Measurements from ENCODE around the gene COX8A. TPM values are rescaled to one million over a fixed set of nuclear protein-coding genes. Genes with fewer than 3 reads are reported as not detected.
A peak's percentile ranks its signal among the peaks of the same experiment; 100 is the strongest.

The COX8A gene
- polyA plus RNA-seq, 2 of the 4 experiments (the other 2 are of a cell fraction): 312 to 794 TPM

GRCh38 chr11:64007629-64008282, 33.3 kb downstream of the COX8A start:
- POLR2A ChIA-PET: interaction anchor here (0.5 to 1.2 kb wide), 7 partner anchors 9 to 1880 kb away, joined by 3 to 6 read pairs (median 3); partner anchors contain the start of gene FIBP
- Histone ChIP-seq H3K4me1 (peaks cover 46% of the 10 kb centered on the region), H3K9me3 (0 out of 3 replicates have a peak, but pooled peaks cover 3% of the 10 kb centered on the region), H3K4me2 (peak overlapping the region; percentile 95), H3K27ac (peak overlapping the region; percentile 74 to 83), H3K4me3 (peak overlapping the region; percentile 42)
- peak; percentile 67 to 82 for ATAC-seq
- peak; percentile 86 for DNase-seq (ENCODE audit: low read depth in 1 of 2, low spot score in 1 of 2)
- TF ChIP-seq CBX8 (IDR thresholded peaks at IDR 0.05) (no peak), CHD2 (IDR thresholded peaks at IDR 0.05; ENCODE audit: low read length, partially characterized antibody) (no peak), HOXB5 (CRISPR knock-in tag; IDR thresholded peaks at IDR 0.05) (no peak), CEBPB (IDR thresholded peaks at IDR 0.05) (no peak), RARB (CRISPR knock-in tag; IDR thresholded peaks at IDR 0.05) (no peak), MAFK (IDR thresholded peaks at IDR 0.05; ENCODE audit: partially characterized antibody) (no peak), RCOR1 (IDR thresholded peaks at IDR 0.05; ENCODE audit: low read depth, low read length) (no peak), RFX5 (IDR thresholded peaks at IDR 0.05) (no peak), BHLHE40 (IDR thresholded peaks at IDR 0.05; ENCODE audit: low read depth, low read length) (peak; percentile 69), GATA3 (IDR thresholded peaks at IDR 0.05; ENCODE audit: borderline replicate concordance) (no peak), ELK1 (IDR thresholded peaks at IDR 0.05; ENCODE audit: low read depth, low read length) (no peak), ZSCAN20 (CRISPR knock-in tag; IDR thresholded peaks at IDR 0.05) (no peak), ZFP36 (IDR thresholded peaks at IDR 0.05; ENCODE audit: borderline replicate concordance, partially characterized antibody) (no peak), ZC3H11A (IDR thresholded peaks at IDR 0.05) (no peak), MAX (IDR thresholded peaks at IDR 0.05) (peak; percentile 26; the same call in 1 of the 2 replicates), EP300 (IDR thresholded peaks at IDR 0.05) (no peak), FOSB (CRISPR knock-in tag; IDR thresholded peaks at IDR 0.05) (no peak), MYC (IDR thresholded peaks at IDR 0.05; ENCODE audit: borderline replicate concordance, low read length) (no peak), POLR2AphosphoS2 (conservative IDR thresholded peaks at IDR 0.05; ENCODE audit: low read length) (no peak), REST (IDR thresholded peaks at IDR 0.05) (no peak), KDM1A (IDR thresholded peaks at IDR 0.05; ENCODE audit: low read depth) (no peak), FOSL2 (IDR thresholded peaks at IDR 0.05) (no peak), FOSL2 (CRISPR knock-in tag; IDR thresholded peaks at IDR 0.05) (no peak), MAZ (IDR thresholded peaks at IDR 0.05; ENCODE audit: borderline replicate concordance, low read depth, low read length) (no peak), ATOH8 (CRISPR knock-in tag; IDR thresholded peaks at IDR 0.05; ENCODE audit: low read depth) (no peak), HDAC2 (IDR thresholded peaks at IDR 0.05) (no peak), JUNB (IDR thresholded peaks at IDR 0.05) (no peak), CBX2 (IDR thresholded peaks at IDR 0.05; ENCODE audit: borderline replicate concordance, low read depth) (no peak), RNF2 (IDR thresholded peaks at IDR 0.05; ENCODE audit: borderline replicate concordance, low read depth) (no peak)
- TF ChIP-seq, protein P1, sequence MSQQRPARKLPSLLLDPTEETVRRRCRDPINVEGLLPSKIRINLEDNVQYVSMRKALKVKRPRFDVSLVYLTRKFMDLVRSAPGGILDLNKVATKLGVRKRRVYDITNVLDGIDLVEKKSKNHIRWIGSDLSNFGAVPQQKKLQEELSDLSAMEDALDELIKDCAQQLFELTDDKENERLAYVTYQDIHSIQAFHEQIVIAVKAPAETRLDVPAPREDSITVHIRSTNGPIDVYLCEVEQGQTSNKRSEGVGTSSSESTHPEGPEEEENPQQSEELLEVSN (IDR thresholded peaks at IDR 0.05; ENCODE audit: borderline replicate concordance, low read depth): 0 out of 2 replicates have a peak, but pooled peaks have one; percentile 12
- TF ChIP-seq, protein P2, sequence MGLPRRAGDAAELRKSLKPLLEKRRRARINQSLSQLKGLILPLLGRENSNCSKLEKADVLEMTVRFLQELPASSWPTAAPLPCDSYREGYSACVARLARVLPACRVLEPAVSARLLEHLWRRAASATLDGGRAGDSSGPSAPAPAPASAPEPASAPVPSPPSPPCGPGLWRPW (IDR thresholded peaks at IDR 0.05): no peak
- TF ChIP-seq, protein P3, sequence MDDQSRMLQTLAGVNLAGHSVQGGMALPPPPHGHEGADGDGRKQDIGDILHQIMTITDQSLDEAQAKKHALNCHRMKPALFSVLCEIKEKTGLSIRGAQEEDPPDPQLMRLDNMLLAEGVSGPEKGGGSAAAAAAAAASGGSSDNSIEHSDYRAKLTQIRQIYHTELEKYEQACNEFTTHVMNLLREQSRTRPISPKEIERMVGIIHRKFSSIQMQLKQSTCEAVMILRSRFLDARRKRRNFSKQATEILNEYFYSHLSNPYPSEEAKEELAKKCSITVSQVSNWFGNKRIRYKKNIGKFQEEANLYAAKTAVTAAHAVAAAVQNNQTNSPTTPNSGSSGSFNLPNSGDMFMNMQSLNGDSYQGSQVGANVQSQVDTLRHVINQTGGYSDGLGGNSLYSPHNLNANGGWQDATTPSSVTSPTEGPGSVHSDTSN (IDR thresholded peaks at IDR 0.05): 0 out of 2 replicates have a peak, but pooled peaks have one; percentile 57
- CTCF ChIA-PET: interaction anchor here (0.9 to 6.2 kb wide), 13 partner anchors 9 to 239 kb away, joined by 3 to 41 read pairs (median 5); partner anchors contain the start of gene ZFTA
- WGBS (ENCODE audit: missing lambda C conversion rate): 15% methylated on average over 20 of the region's 40 CpGs
- FAIRE-seq: no peak
